Right atrium auricular region (tissue), 2 donors: ENCODE results near the gene KCNIP4. TPM values are rescaled to one million over a fixed set of nuclear protein-coding genes. Genes with fewer than 3 reads are reported as not detected.

Experiments
- DNase-seq: peaks from one replicate; pipeline ENCODE4 v3.0.0-alpha.2; 2019; ENCODE audit warnings: low spot score
- H3K27ac ChIP-seq, 2 donors: fragments of 200-600 bp; sonication (generic); 1 replicate in 1 of 2; 2 replicates in 1 of 2; pipeline ENCODE4 v1.5.1; 2016 to 2019
- H3K27me3 ChIP-seq, 2 donors: fragments of 200-600 bp; sonication (generic); one replicate each; pipeline versions ENCODE4 v1.5.1 to v1.6.0; 2017 to 2019
- H3K36me3 ChIP-seq: fragments of 200-600 bp; sonication (generic); one replicate; pipeline ENCODE4 v1.5.1; 2016
- H3K4me1 ChIP-seq, 2 donors: fragments of 200-600 bp; sonication (generic); one replicate each; pipeline versions ENCODE4 v1.5.1 to v1.6.0; 2017 to 2019
- H3K4me3 ChIP-seq, 2 donors: fragments of 200-600 bp; sonication (generic); 1 replicate in 1 of 2; 2 replicates in 1 of 2; pipeline ENCODE4 v1.5.1; 2017 to 2019; ENCODE audit warnings: mild to moderate bottlenecking in 1 of 2, moderate library complexity in 1 of 2
- H3K9me3 ChIP-seq, 2 donors: fragments of 200-600 bp; sonication (generic); one replicate each; pipeline ENCODE4 v1.5.1; 2019
- CTCF ChIP-seq, 2 donors: fragments of 200-600 bp; sonication (generic); IDR thresholded peaks; one replicate each; pipeline ENCODE4 v1.5.1; 2019; ENCODE audit warnings: antibody characterized with exemption in 2 of 2
- total RNA-seq, 2 donors: library from RNA; depleted of rRNA; stranded (reverse); fragments of >200 nt; gene quantifications; one replicate each; pipeline ENCODE4 v1.1.0, GENCODE V29; 2016

Gene KCNIP4
- total RNA-seq, 2 donors from 2014 or later: not detected

GRCh38 chr4:21695141-21695540 lies 253.4 kb downstream of the KCNIP4 start:
- Histone ChIP-seq H3K4me1 (no peaks in the 10 kb centered on the region), H3K27me3 (no peaks in the 10 kb centered on the region), H3K36me3 (no peaks in the 10 kb centered on the region), H3K27ac (no peak overlapping the region), H3K4me3 (no peak overlapping the region), H3K9me3 (no peaks in the 10 kb centered on the region)
- DNase-seq: no peak
- TF ChIP-seq CTCF (IDR thresholded peaks at IDR 0.05): no peak

- H3K9me3 ChIP-seq: no peaks in the 10 kb centered on the region
- H3K27me3 ChIP-seq: no peaks in the 10 kb centered on the region
- TF ChIP-seq CTCF (IDR thresholded peaks at IDR 0.05): no peak
- DNase-seq: no peak
- no peak overlapping the region for H3K4me3 ChIP-seq
- H3K36me3 ChIP-seq: no peaks in the 10 kb centered on the region
- no peak overlapping the region for H3K27ac ChIP-seq
- no peaks in the 10 kb centered on the region for H3K4me1 ChIP-seq
Observed at GRCh38 chr4:21692241-21692640, 256.3 kb downstream of the KCNIP4 start.

GRCh38 chr4:21688596-21689265 lies 259.8 kb downstream of the KCNIP4 start:
- no peaks in the 10 kb centered on the region for H3K27me3 ChIP-seq
- H3K27ac ChIP-seq: no peak overlapping the region
- no peaks in the 10 kb centered on the region for H3K4me1 ChIP-seq
- TF ChIP-seq CTCF (IDR thresholded peaks at IDR 0.05): no peak
- no peak for DNase-seq
- no peaks in the 10 kb centered on the region for H3K9me3 ChIP-seq
- H3K4me3 ChIP-seq: no peak overlapping the region
- H3K36me3 ChIP-seq: no peaks in the 10 kb centered on the region

- TF ChIP-seq CTCF (IDR thresholded peaks at IDR 0.05): no peak
- H3K4me3 ChIP-seq: no peak overlapping the region
Observed at GRCh38 chr4:21685911-21686310, 262.7 kb downstream of the KCNIP4 start.

GRCh38 chr4:21680326-21680898 lies 268.2 kb downstream of the KCNIP4 start:
- H3K27ac ChIP-seq: no peak overlapping the region
- no peaks in the 10 kb centered on the region for H3K27me3 ChIP-seq
- no peak overlapping the region for H3K4me3 ChIP-seq
- H3K9me3 ChIP-seq: no peaks in the 10 kb centered on the region
- no peaks in the 10 kb centered on the region for H3K4me1 ChIP-seq
- H3K36me3 ChIP-seq: no peaks in the 10 kb centered on the region
- no peak for TF ChIP-seq CTCF (IDR thresholded peaks at IDR 0.05)
- no peak for DNase-seq

More at GRCh38 chr4:21685911-21686310, 262.7 kb downstream of the KCNIP4 start:
- H3K27me3 ChIP-seq: no peaks in the 10 kb centered on the region
- H3K9me3 ChIP-seq: no peaks in the 10 kb centered on the region
- H3K4me1 ChIP-seq: no peaks in the 10 kb centered on the region
- DNase-seq: no peak
- no peak overlapping the region for H3K27ac ChIP-seq
- no peaks in the 10 kb centered on the region for H3K36me3 ChIP-seq

- no peak overlapping the region for H3K27ac ChIP-seq
- no peaks in the 10 kb centered on the region for H3K36me3 ChIP-seq
- no peak overlapping the region for H3K4me3 ChIP-seq
- H3K9me3 ChIP-seq: no peaks in the 10 kb centered on the region
- no peak for TF ChIP-seq CTCF (IDR thresholded peaks at IDR 0.05)
- no peak for DNase-seq
- no peaks in the 10 kb centered on the region for H3K27me3 ChIP-seq
- H3K4me1 ChIP-seq: no peaks in the 10 kb centered on the region
Observed at GRCh38 chr4:21678711-21679110, 269.9 kb downstream of the KCNIP4 start.
